Measurements from ENCODE around the gene UROD.
"Not testable (repeated sequence)": the region's sequence is repeated elsewhere in the genome, so short reads cannot be mapped to it uniquely, and the experiment has no call there.

UROD gene

DNA sequence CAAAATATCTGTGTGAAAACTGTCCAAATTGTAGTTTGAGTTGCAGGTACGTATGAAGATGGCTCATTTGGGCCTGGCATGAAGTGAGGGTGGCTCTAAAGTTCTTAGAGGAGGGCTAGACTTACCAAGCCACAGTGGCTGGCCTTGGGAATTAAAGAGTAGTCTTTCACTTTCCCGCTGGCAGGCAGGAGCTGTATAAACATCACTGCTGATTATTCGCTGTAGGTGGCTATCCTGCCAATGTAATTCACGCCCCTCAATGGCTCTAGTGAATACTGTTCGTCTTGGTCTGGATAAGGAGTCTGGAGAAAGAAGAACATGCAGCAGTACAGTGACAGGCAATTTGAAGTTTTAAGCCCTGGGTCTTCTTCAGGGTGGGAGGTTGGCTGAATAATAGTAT is 31.0 kb downstream of the UROD start:
- no peak for DNase-seq

DNA sequence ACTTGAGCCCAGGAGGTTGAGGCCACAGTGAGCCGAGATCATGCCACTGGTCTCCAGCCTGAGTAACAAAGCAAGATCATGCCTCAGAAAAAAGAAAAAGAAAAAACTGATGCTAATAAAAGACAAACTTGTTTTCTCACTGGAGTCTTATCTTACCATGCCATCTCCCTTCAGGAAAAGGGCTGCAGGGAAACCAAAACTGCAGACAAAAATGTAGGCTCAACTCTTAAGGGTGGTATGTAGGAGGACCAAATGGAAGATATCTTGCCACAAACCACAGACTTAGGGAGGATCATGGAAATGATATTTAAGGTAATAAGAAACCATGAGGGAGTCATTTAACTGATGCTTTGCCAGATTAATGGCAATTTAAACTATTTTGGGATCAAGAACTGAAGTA is 32.9 kb downstream of the UROD start:
- DNase-seq: no peak

DNA sequence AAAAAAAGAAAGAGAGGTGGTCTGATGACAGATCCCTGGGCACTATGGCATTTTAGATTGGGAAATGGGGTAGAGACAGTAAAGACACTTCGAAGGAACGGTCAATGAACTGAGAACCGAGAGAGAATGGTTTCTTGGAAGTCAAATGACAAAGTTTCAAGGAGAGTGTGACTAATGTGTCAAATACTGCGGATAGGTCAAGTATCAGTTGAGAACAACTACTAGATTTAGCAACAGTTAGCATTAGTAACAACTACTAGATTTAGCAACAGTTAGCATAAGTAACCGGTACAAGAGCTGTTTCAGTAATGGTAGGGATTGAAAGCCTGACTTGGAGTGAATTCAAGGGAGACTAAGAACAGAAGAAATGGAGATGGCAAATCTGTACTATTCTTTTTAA is 35.0 kb downstream of the UROD start:
- DNase-seq: no peak

DNA sequence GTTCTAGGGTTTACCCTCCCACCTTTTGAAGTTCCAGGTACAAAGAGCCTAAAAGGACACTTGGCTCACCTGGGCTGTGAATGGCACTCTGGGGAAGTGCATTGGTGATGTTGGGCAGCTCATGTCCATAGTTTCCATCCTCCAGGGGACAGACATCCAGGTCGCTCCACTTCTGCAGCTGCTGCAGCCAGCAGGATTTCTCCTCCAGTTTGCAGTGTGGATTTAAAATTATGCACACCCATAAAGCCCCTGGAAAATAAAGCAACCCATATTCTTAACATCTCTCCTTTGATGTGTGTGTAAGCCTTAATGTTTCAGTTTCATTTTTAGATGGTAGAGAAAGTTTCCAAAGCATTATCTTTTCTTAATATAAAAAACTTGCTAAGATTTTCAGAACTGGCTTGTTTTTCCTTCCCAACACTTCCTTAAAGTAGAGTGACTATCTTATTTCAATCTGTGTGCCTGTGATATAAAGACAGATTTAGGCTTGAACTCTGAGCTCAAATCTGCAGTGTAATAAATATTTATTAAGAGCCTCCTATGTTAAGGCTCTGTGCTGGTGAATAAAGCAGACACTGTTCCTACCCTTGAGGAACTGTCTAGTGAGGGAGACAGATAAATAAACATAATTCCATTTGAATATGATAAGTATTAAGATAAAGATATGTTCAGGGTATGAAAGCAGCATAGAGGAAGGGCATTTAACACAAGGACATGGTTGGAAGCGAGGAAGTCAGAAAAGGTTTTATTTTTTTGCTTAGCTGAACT is 39.1 kb downstream of the UROD start:
- DNase-seq: peak; percentile 2

DNA sequence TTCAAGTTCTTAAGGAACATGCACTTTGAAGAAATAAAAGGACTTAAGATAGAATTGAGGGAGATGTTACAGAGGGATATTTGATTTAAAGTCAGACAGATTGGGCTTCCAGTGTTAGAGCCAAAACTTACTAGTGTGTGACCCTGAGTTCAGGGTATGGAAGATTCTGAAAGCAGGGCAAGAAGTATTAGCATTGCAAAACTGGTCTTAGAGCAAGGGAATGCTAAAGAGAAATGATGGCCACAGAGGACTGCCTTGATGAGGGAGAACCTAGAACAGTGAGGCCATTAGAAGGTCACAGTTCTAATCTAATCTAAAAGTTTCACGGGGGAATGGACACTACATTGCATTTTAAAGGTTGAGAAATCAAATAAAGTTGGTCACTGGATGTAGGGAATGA is 45.5 kb downstream of the UROD start:
- no peak for DNase-seq

DNA sequence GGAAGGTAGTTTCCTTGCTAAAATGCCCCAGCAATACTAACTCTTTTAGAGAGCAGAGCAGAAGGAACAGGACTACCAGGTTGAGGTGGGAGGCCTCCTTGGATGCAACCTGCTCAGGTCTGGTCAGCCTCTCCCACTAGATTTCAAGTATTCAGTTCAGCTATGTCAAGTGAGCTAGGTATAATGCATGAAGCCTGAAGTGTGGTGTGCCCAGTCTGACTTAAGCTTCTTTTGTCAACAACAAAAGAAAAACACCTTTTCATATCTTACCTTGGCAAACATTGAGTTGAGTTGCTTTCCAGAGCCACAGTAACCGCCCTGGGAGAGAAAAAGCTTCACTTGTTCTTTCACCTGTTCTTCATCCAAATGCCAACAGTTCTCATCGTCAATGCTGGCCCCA is 47.8 kb downstream of the UROD start:
- no peak for DNase-seq

GRCh38 chr1:45062463-45062862 is 50.4 kb downstream of the UROD start:
- DNase-seq: not testable (repeated sequence)

DNA sequence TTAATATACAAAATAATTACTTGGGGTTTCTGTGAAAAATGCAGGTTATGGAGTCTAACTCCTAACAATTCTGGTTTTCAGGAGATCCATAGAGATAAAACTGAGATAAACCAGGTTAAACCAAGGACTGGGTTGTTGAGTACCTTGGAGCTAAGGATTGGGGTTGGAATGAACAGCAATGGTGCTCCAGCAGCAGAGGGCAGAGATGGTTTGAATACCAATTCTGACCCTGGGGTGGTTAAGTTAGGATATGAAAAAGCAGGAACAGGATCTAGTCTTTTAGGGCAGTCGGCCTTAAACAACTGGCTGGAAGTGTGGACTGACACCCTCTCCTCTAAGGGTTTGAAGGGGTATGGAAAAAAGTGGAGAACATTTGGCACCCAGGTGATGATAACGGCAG is 53.0 kb downstream of the UROD start:
- no peak for DNase-seq

Data from activated CD4-positive, alpha-beta T cell treated with anti-CD3 and anti-CD28 coated beads, Interleukin-2, amount 50 U/mL, for 1 hour (primary cell).